NOMO-1 treated with dmso at 0.1 percent for 144 hours (cell line): ENCODE results near the gene SH2D4B.
A peak's percentile ranks its signal among the peaks of the same experiment; 100 is the strongest.

Experiments used
- DNase-seq: peaks from one replicate; lab custom pipeline; 2025; ENCODE audit not compliant: unreplicated experiment; lab: John Stamatoyannopoulos, UW

Gene SH2D4B

DNA sequence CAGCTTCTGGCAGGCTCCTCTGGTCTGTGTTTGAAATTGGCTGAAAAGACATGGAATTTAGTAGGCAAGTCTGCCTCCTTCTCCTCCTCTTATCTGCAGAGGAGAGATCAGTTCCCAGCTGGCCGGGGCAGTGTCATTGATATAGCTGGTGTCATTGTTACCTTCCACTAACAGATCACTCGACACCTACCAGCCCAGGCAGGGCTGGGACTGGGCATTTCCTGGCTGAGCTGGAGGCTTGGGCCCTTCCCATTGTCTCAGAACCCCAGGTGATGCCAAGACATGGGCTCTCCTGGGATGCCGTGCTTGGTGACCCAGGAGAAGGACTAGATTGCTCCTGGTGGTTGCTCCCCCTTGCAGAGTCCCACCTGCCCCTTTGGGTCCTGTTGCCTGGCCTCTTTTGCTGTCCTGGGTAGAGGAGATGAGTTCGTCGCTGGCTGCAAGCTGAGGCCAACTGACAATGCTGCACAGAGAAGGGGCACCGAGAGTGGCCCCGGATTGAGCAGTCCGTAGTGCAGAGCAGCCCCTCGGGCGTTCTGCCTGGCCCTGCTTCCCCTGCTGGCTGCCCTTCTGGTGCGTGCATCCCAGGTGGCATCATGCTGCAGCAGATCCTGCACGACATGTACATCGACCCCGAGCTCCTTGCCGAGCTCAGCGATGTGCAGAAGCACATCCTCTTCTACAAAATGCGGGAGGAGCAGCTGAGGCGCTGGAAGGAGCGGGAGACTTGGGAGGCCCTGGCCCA lies at the start of gene SH2D4B:
Gene SH2D4B, plus strand, starts transcription at position 167 of the 745 bp plus-strand sequence. Its CDS starts 430 bp downstream, at position 597.
- DNase-seq = no peak

DNA sequence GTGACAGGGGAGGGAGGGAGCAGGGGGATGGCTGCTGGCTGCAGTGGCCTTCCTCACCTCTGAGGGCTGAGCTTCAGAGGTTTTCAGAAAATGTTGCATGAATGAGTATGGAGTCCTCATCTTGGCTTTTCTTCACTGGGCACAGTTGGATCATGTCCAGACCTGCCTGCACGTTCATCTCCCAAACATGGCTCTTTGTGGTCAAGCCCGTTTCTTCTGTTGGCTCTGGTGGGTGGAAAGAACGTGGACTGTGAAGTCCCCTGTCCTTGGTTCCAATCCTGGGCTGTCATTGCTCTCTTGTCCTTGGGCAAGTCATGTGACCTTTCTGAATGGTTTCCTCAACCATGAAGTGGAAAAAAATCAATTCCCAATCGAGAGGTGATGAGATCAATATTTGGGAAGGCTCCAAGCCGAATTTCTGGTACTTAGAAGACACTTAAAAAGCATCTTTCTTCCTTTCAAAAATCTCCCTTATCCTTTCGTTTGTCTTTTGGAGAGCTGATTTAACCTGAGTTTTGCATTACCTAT lies 49.1 kb upstream of the SH2D4B start:
- DNase-seq = no peak

- DNase-seq = no peak
These were observed 48.2 kb upstream of the SH2D4B start for GRCh38 chr10:80489371-80490112.

- DNase-seq = no peak
These were observed 46.2 kb upstream of the SH2D4B start for GRCh38 chr10:80491251-80492102.

- no peak for DNase-seq
These were observed 44.7 kb upstream of the SH2D4B start for GRCh38 chr10:80492848-80493521.

- DNase-seq = no peak
These were observed 44.1 kb upstream of the SH2D4B start for GRCh38 chr10:80493522-80494051.

DNA sequence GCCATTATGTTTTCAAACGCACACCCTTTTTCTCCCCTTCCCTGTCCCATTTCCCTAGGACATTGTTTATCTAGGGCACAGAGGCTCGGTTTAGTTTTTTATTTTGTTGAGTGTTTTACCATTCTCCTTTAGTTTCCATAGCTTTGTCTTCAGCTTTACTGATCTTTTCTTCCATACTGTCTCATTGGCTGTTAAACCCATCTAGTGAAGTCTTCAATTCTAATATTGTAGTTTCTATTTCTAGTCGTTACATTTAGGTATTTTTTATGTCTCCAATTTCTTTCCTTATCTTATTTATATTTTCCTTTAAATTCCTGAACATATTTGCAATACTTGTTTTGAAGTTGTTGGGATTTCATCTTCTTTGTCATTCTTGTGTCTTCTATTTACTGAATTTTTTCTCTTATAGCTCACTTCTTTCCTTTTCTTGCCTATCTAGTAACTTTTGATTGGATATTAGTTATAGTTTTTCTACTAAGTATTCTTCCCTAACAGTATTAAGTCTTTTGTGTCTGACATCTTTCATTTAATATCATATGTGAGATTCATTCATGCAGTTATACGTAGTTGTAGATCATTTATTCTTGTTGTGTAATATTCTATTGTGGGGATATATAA lies 41.0 kb upstream of the SH2D4B start:
- no peak for DNase-seq

GRCh38 chr10:80497187-80498077 lies 40.3 kb upstream of the SH2D4B start:
- DNase-seq = no peak

- no peak for DNase-seq
These were observed 39.4 kb upstream of the SH2D4B start for GRCh38 chr10:80498078-80498832.

- peak; percentile 93 for DNase-seq
These were observed 38.6 kb upstream of the SH2D4B start for GRCh38 chr10:80498833-80499741.

DNA sequence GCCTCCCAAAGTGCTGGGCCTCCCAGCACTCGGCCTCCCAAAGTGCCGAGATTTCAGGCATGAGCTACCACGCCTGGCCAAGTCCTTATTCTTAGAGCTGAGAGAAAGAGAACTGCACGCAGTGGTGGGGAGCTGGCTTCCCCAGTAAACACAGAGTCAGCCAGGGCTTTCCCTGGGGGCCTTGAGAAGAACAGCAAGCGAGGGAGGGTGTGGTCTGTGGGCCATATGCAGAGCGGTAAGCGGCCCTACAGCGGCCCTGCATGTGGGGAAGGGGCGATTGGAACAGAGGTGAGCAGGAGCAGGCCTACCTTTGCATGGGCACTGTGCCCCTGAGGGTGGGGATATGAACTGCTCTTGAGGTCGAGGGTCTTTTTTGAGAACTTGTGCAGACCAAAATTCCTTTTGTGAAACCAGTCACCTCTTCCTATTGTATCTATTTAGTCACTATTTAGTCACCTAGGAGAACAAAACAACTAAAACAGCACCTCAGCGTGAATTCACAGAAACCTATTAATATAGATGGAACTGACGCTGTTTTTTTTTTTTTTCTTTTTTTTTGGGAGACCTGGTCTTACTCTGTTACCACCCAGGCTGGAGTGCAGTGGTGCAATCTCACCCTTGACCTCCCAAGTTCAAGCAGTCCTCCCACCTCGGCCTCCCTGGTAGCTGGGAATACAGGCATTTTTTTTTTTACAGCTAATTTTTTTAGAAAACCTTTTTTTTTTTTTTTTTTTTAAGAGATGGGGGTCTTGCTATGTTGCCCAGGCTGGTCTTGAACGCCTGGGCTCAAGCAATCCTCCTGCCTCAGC lies 36.9 kb upstream of the SH2D4B start:
- DNase-seq = no peak

DNA sequence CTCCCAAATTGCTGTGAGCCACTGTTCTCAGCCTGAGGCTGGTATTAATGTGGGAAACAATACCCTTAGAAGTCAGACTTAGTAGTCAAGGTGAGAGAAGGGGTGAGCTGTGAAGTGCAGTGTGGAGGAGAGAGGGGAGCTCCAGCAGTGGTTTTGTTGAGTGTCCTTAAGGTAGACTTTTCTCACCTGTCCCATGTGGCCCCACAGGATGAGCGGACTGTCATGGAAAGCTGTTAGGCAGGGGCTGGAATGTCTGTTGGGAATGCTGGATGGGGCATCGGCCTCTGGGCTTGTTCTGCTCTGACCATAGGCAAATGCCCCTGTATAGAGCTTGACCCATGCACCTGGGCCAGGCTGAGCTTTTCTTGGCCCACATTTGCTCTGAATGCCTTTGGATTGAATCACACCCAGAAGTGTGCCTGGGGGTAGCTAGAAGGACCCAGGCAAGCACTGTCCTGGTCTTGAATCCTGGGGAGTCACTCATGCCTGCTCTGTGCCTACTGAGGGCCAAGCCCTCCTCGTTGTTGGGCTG lies 36.3 kb upstream of the SH2D4B start:
- DNase-seq = no peak

GRCh38 chr10:80501913-80502521 lies 35.7 kb upstream of the SH2D4B start:
- DNase-seq = no peak

GRCh38 chr10:80502621-80503583 lies 34.8 kb upstream of the SH2D4B start:
- DNase-seq = no peak
